Measurements from ENCODE around the gene ACVRL1. TPM values are rescaled to one million over a fixed set of nuclear protein-coding genes. Genes with fewer than 3 reads are reported as not detected.

The ACVRL1 gene
- total RNA-seq, 1 experiment from 2014 or later: not detected

- no CpG with 5 or more reads among the region's 15 CpGs for WGBS (ENCODE audit: extremely low coverage, insufficient read length, low lambda C conversion rate)
- H3K27me3 ChIP-seq (ENCODE audit: insufficient read depth, low read length): 0 out of 2 replicates have a peak, but pooled peaks cover 3% of the 10 kb centered on the region
- no peak overlapping the region for H3K4me2 ChIP-seq (ENCODE audit: insufficient read depth, insufficient read length, low read length)
- no peak overlapping the region for H2BK15ac ChIP-seq (ENCODE audit: low read depth, low read length)
- peaks cover 0 to 5% (median 5%) of the 10 kb centered on the region in 3 experiments; a peak in 4 of 7 replicates for H3K36me3 Mint-ChIP-seq (ENCODE audit: insufficient read depth in 1 of 3, low read depth in 3 of 3)
- peaks cover 6 to 11% of the 10 kb centered on the region in 2 experiments; a peak in 3 of 4 replicates for H3K4me1 Mint-ChIP-seq
- no peak overlapping the region for H3K9ac ChIP-seq (ENCODE audit: extremely low read depth, insufficient read length, low read length)
- no peak overlapping the region for H3K23ac ChIP-seq (ENCODE audit: insufficient read length, low read depth, low read length)
- no peak overlapping the region for H3T11ph ChIP-seq (ENCODE audit: low read length)
- H3K4ac ChIP-seq (ENCODE audit: low read depth, low read length): no peak overlapping the region
- H3K9me3 Mint-ChIP-seq: peaks cover 12 to 15% of the 10 kb centered on the region in 2 experiments
- H3K4me3 Mint-ChIP-seq: no peak overlapping the region
- H3K27ac Mint-ChIP-seq: no peak overlapping the region
- H3K27ac ChIP-seq (ENCODE audit: insufficient read length, low read depth, low read length): no peak overlapping the region
- H2BK12ac ChIP-seq (ENCODE audit: insufficient read length, low read depth, low read length): no peak overlapping the region
- H3K4me1 ChIP-seq (ENCODE audit: insufficient read depth, low read length): no peaks in the 10 kb centered on the region; the same call in 1 of the 2 replicates
- no peak overlapping the region for H4K8ac ChIP-seq (replicated peaks; ENCODE audit: insufficient read length, low read depth, low read length)
- no peak overlapping the region for H4K91ac ChIP-seq (ENCODE audit: insufficient read length, low read depth, low read length)
- H3K18ac ChIP-seq (ENCODE audit: insufficient read length, low read depth, low read length): no peak overlapping the region
- H2AK5ac ChIP-seq (ENCODE audit: insufficient read length, low read length): no peak overlapping the region
- no peak for DNase-seq
- no peaks in the 10 kb centered on the region for H4K20me1 ChIP-seq (ENCODE audit: control insufficient read depth, insufficient read depth, insufficient read length)
- no peak overlapping the region for H2AFZ ChIP-seq (ENCODE audit: low read length)
- H3K14ac ChIP-seq (ENCODE audit: insufficient read depth, low read length): no peak overlapping the region
- no peak overlapping the region for H2BK120ac ChIP-seq (ENCODE audit: low read depth, low read length, poor library complexity, severe bottlenecking)
- H3K9me3 ChIP-seq (ENCODE audit: control insufficient read depth, low read depth, low read length): peaks cover 5% of the 10 kb centered on the region
- H2BK20ac ChIP-seq (ENCODE audit: low read depth, low read length, poor library complexity, severe bottlenecking): no peak overlapping the region
- H3K79me1 ChIP-seq (ENCODE audit: insufficient read depth, low read depth, low read length, poor library complexity, severe bottlenecking): no peaks in the 10 kb centered on the region
- no peak for TF ChIP-seq CTCF (conservative IDR thresholded peaks at IDR 0.05)
- H3K23me2 ChIP-seq (ENCODE audit: insufficient read length, low read depth, low read length, poor library complexity, severe bottlenecking): no peaks in the 10 kb centered on the region
- H3K56ac ChIP-seq (ENCODE audit: insufficient read length, low read depth, low read length): no peak overlapping the region
- no peak overlapping the region for H4K5ac ChIP-seq (ENCODE audit: insufficient read length, low read depth, low read length)
- H3K27me3 Mint-ChIP-seq (ENCODE audit: low read depth): peaks cover 36% of the 10 kb centered on the region
- no peak overlapping the region for H2BK5ac ChIP-seq (ENCODE audit: insufficient read length, low read length)
- H3K79me2 ChIP-seq (ENCODE audit: insufficient read depth, low read length): no peaks in the 10 kb centered on the region
Observed at GRCh38 chr12:51941011-51941581, 33.8 kb downstream of the ACVRL1 start.
